Motor neuron (in vitro differentiated cells): ENCODE measurements around the gene GPR158. TPM values are rescaled to one million over a fixed set of nuclear protein-coding genes. Genes with fewer than 3 reads are reported as not detected.

Source experiments
- ATAC-seq, 8 experiments: fragments of 200-7000 bp; cut with Tn5 transposase; replicated peaks in 6 of 8; 2 replicates each; pipeline ENCODE4 v1.8.0; 2021; ENCODE audit warnings: mild to moderate bottlenecking in 8 of 8, moderate library complexity in 8 of 8
- H3K27ac ChIP-seq, 2 donors: fragments of 250-450 bp; sonication (Bioruptor Pico); 2 replicates each; pipeline ENCODE4 v1.9.0; 2021; ENCODE audit warnings: antibody characterized with exemption in 2 of 2, mild to moderate bottlenecking in 2 of 2, moderate library complexity in 1 of 2
- H3K4me1 ChIP-seq, 2 donors: fragments of 250-450 bp; sonication (Bioruptor Pico); replicated peaks in 1 of 2; 2 replicates each; pipeline ENCODE4 v1.6.1; 2021; ENCODE audit warnings: antibody characterized with exemption in 2 of 2, mild to moderate bottlenecking in 2 of 2, moderate library complexity in 1 of 2
- H3K4me3 ChIP-seq, 5 donors: fragments of 250-450 bp; sonication (Bioruptor Pico); 2 replicates each; pipeline ENCODE4 v1.9.0; 2021; ENCODE audit warnings: antibody characterized with exemption in 5 of 5, mild to moderate bottlenecking in 5 of 5, moderate library complexity in 4 of 5
- WGBS, 10 experiments: fragments of 450-650 bp; shearing (Covaris generic); methylation state at CpG; one replicate each; pipeline ENCODE4 v1.0.0; 2022; 5-methylcytosine and 5-hydroxymethylcytosine counted together
- in situ Hi-C, 9 experiments: fragments of 400-800 bp; cut with MboI; loops; one replicate each; pipeline ENCODE4 v1.15.0; 2021; ENCODE audit warnings: low sequenced_read_pairs in 9 of 9, low pct_unique_long_range_greater_than_20kb in 2 of 9; ENCODE audit not compliant: unreplicated experiment in 9 of 9
- total RNA-seq, 8 experiments: library from RNA; unstranded; fragments of 300-600 nt; gene quantifications; 2 replicates each; pipeline versions ENCODE4 v1.2.3 to v1.2.4, GENCODE V29; 2022

Gene GPR158
- total RNA-seq, 8 experiments from 2014 or later, result 0.05 to 3.6 (median 1.3) TPM

DNA sequence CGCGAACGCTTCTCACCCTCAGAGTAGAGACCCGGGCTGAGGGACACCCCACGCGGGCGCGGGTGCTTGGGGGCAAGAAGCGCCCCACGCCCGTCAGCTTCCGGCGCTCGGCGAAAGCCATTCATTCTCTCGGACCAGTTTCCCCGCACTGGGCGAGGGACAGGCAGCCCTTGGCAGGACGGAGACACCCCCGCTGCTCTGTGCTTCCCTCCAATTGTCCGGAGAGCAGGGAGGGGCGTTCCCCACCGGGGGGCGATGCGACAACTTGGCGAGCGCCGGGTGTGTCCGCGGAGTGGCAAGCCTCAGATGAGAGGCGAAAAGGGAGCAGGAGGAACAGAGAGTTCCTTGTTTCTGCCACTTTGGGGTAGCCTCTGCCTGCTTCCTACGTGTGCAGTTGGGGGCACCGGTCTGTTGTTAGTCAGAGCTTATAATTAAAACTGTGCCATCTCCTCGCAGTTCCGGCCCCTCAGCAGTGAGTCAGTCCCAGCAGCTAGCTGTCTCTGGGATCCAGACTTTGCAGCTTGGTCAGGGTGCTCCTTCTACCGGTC, 1.7 kb downstream of the GPR158 start:
- H3K4me3 ChIP-seq, result peak overlapping the region; percentile 52 to 77 (median 65)
- no peak overlapping the region for H3K27ac ChIP-seq
- WGBS, 10 experiments, result 0 to 4% (median 0%) methylated on average over 1 to 7 of the region's 36 CpGs; no CpG with 5 or more reads in 6 of the 10 experiments
- H3K4me1 ChIP-seq, result peaks cover 3% of the 10 kb centered on the region in 2 donors
- ATAC-seq, result peak in 5 of 8 experiments; percentile 14 to 31 (median 20)
- in situ Hi-C loops, result no loop called here

DNA sequence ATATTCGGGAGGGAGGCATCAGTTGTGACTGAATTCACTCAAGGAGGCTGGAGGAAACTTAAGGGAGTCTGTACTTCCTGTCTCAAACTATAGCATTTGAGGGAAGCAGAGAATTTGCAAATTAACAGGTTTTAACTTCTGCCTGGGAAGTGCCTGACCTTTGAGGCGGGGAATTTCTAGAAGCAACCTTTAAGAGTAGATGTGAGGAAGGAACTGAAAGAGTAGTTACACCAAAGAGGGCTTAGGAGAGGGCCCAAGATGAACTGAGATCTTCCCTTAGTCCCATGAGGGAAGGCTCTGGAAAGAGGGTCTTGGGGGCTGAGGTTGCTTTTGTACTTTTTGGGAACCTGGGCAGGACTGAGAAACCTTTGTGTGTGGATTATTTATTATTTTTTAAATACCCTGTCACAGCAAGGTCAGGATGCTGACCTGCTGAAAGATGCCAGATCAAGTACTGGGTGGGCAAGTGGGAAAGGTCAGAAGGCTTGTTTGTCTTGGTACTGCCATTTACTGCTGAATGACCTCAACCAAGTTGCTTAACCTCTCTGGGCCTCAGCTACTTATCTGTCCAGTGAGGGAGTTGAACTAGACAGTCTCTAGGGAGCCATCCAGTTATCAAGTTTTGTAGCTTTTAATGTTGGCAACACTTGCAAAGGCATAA, 2.4 kb downstream of the GPR158 start:
- in situ Hi-C loops, result no loop called here
- no peak for ATAC-seq
- H3K27ac ChIP-seq, result no peak overlapping the region
- H3K4me1 ChIP-seq, result peaks cover 3% of the 10 kb centered on the region in 2 donors
- 0 to 60% (median 41%) methylated on average over 1 to 2 of the region's 2 CpGs; no CpG with 5 or more reads in 4 of the 10 experiments for WGBS, 10 experiments
- peak overlapping the region; percentile 52 to 77 (median 65) for H3K4me3 ChIP-seq

DNA sequence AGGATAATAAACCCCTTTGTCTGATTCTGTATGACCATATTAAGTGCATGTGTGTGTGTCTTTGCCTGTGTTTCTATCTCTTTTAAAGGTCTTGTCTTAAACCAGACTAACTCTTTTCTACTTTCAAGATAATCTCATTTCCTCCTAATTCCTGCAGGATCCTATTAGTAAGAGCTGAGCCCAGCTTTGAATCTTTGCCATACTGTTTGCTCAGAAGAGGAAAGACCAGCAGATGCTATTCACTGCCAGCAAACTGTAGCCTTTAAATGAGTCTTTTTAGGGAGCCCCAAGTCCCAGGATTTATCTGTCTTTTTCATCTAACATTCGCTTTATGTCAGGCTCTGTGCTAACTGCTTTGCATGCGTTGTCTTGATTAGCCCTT, 2.9 kb downstream of the GPR158 start:
- H3K4me3 ChIP-seq, result no peak overlapping the region
- peaks cover 3% of the 10 kb centered on the region in 2 donors for H3K4me1 ChIP-seq
- no peak for ATAC-seq
- in situ Hi-C loops, result no loop called here
- no peak overlapping the region for H3K27ac ChIP-seq
- WGBS, 10 experiments, result 0 to 100% (median 80%) methylated on average over 1 to 2 of the region's 2 CpGs; no CpG with 5 or more reads in 1 of the 10 experiments

DNA sequence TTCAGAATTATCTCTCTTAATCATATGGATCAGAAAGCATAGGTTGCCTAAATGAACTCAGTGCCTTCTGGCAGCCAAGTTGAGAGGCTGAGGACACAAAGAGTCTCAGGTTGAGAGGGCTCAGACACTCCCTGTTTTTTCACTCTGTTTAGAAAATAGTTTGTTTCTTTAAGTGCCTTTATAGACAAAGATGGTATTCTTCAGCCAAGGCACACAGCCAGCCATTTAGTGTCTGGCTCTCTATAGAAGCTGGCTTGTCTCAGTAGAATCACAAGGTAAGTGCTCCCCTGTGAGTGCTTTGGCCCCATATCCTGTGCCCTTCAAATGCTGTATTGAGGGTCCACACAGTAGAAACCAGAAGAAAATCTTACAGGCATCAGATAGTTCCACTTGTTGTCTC, 3.6 kb downstream of the GPR158 start:
- Histone ChIP-seq H3K27ac (no peak overlapping the region), H3K4me3 (no peak overlapping the region), H3K4me1 (peaks cover 3% of the 10 kb centered on the region in 2 donors)
- ATAC-seq, result no peak
- in situ Hi-C loops, result no loop called here

DNA sequence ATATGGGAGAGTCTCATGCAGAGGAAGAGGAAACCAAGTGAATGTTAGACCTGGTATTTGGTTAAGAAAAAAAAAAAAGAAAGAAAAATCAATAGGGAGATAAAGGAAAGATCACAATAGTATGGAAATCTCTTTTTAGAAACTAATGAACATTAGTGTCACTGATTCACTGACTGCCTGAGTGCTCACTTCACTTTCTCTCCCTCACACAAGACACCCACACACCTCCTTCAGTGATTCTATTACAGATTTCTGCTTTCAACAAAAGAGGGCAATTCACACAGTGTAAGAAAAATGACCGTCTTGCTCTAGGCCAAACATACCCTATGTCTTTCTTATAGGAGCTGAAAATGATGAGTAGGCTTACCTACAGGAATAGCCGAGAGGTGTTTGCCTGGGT, 6.0 kb downstream of the GPR158 start:
- no peak overlapping the region for H3K27ac ChIP-seq
- WGBS, 10 experiments, result 0 to 83% (median 24%) methylated on average over 1 to 2 of the region's 2 CpGs; no CpG with 5 or more reads in 3 of the 10 experiments
- no peak overlapping the region for H3K4me3 ChIP-seq
- no peak for ATAC-seq
- peaks cover 3% of the 10 kb centered on the region in 2 donors for H3K4me1 ChIP-seq
- in situ Hi-C loops, result no loop called here

DNA sequence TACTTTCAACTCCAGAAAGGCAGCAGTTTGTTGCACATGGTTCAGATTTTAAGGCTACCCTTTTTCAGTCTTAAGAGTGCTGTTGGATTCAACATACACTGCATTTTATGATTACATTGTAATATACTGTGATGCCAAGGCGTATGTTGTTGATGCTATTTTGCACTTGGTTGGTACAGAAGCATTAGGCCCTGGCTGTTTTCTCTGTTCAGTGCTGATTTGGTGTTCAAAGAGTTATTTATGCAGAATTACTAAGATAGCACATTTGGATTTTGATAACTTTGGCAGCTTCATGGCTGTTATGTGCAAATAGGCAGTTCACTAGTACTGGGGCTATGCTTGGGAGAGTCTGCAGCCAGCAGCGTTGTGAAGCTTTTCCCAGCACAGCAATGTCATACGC, 7.8 kb downstream of the GPR158 start:
- in situ Hi-C loops, result no loop called here
- WGBS, 10 experiments, result 0 to 100% (median 53%) methylated on average over 1 to 3 of the region's 3 CpGs; no CpG with 5 or more reads in 1 of the 10 experiments

DNA sequence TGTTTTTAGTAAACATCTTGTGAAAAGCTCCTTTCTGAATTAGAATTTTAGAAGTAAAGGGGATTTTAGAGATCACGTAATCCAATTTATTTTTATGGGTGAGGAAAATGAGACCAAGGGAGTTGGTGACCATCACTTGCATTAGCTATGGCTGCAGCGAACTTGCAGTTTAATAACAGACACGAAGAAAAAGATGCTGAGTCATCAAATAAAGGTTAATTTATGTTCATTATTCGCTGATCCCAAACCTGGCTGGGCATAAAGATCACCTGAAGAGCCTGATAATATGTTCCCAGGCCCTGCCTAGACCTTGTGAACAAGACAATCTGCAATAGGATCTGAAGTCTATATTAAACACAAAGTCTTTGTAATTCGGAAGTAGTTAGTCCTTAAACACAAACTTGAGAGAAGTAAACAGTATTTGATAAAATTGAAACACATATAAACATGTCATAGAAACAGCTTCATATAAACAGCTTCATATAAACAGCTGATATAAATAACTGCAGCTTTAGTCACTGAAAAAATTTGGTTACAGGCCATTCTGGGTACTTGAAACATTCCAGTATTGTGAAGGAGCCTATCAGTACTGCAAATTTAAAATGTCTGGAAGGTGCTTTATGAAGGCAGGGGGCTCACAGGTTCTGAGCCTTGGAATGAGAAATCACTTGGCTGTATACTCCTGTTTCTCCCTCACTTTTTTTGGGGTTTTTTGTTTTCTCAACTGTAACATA, 16.5 kb downstream of the GPR158 start:
- in situ Hi-C loops, result no loop called here
- 26 to 88% (median 76%) methylated on average over 2 to 5 of the region's 5 CpGs for WGBS, 10 experiments
- no peak overlapping the region for H3K4me3 ChIP-seq
- no peak overlapping the region for H3K27ac ChIP-seq
- no peaks in the 10 kb centered on the region for H3K4me1 ChIP-seq
- ATAC-seq, result no peak

More for the DNA sequence above, 7.8 kb downstream of the GPR158 start:
- no peak overlapping the region for H3K4me3 ChIP-seq
- ATAC-seq, result no peak
- H3K4me1 ChIP-seq, result no peaks in the 10 kb centered on the region
- no peak overlapping the region for H3K27ac ChIP-seq

DNA sequence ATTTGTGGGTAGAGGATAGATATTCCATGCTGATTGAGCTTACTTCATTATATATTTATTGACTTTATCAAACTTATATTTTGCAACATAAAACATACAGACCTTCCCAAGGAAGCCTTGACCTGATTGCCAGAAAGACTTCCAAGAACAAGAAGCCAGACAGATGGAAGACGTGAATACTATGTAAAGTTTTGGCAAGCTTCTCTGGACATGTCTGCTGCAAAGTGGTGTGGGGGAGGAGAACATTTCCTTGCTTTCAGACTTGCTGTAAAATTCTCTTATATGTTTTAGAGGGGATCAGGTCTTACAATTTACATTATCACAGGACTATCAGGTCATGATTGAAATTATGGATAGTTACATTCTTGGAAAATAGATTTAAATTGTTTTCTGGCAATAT, 23.4 kb downstream of the GPR158 start:
- Histone ChIP-seq H3K4me1 (no peaks in the 10 kb centered on the region), H3K27ac (no peak overlapping the region), H3K4me3 (no peak overlapping the region)
- WGBS, 10 experiments, result 0 to 60% (median 7%) methylated on average over 1 of the region's 1 CpG; no CpG with 5 or more reads in 4 of the 10 experiments
- ATAC-seq, result no peak
- in situ Hi-C loops, result no loop called here

DNA sequence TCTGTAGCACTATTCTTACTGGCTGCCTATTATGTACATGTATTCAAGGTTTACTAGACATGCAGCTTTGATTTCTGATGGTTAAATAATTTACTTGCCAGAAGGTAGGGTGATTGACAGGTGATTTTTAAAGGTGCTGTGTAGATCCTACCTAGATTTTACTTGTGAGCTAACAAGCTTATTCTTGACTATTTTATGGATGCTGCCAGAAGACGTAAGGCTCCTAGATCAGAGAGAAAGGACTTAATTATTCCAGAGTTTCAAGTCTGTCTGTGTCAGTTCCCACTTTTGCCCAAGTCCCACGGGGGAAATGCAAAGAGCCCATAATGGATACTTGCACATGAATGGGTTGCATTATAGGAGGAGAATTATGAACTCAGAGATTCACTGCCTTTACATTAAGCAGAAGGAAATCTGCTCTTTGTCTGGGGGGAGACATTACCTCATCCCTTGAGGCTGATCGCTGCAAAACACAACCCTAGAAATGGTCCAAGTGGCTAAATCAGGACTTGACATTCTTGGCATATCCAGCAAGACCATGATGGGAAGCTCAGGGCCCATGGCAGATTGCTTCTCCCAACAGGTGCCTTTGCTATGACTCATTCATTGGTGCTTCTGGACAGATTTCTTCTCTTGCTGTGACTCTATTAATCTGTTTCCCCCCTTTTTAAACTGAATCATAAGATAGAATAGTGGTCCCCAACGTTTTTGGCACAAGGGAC, 32.1 kb downstream of the GPR158 start:
- Histone ChIP-seq H3K4me1 (no peaks in the 10 kb centered on the region), H3K27ac (no peak overlapping the region), H3K4me3 (no peak overlapping the region)
- in situ Hi-C loops, result no loop called here
- WGBS, 10 experiments, result 0 to 79% (median 46%) methylated on average over 1 to 4 of the region's 4 CpGs
- no peak for ATAC-seq

DNA sequence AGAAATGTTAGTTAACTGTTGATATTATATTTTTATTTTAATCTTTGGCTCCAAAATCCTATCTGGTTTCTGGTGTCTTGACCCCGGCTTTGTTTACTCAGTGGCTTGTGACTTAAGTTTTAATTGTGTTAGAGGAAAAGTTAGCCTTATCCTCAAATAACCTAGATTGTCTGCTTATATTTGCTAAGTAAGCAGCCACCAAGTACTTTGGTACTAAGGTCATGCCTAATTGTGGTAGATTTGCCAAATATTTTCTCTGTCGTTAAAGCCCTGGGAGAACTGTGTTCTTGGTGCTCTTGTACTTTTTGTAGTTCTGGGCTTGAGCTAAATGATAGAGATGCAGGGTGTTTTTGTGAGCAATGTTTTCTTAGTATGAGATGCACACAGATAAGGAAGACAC, 34.8 kb downstream of the GPR158 start:
- WGBS, 10 experiments, result 23 to 94% (median 75%) methylated on average over 1 to 2 of the region's 2 CpGs; no CpG with 5 or more reads in 3 of the 10 experiments
- no peak for ATAC-seq

DNA sequence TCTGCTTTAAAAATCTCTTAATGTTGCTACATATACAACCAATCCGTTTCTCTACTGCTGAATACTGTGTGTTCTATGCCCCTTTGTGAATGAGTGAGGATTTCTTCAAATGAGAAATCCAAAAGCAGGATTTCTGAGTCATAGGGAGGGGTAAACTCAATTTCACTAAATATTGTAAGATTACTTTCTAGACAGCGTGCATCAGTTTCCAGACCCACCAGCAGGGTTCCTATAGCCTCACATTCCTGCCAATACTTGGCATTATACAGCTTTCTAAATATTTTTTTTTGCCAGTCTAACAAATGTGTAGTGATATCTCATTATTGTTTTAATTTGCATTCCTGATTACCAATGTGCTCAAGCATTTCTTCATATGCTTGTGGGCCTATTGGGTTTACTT, 35.5 kb downstream of the GPR158 start:
- Histone ChIP-seq H3K4me3 (no peak overlapping the region), H3K4me1 (no peaks in the 10 kb centered on the region), H3K27ac (no peak overlapping the region)
- in situ Hi-C loops, result no loop called here
- 0 to 100% (median 78%) methylated on average over 1 to 2 of the region's 2 CpGs; no CpG with 5 or more reads in 1 of the 10 experiments for WGBS, 10 experiments
- ATAC-seq, result peak in 2 of 8 experiments; percentile 26 to 57

More for the DNA sequence above, 34.8 kb downstream of the GPR158 start:
- in situ Hi-C loops, result no loop called here
- Histone ChIP-seq H3K27ac (no peak overlapping the region), H3K4me1 (no peaks in the 10 kb centered on the region), H3K4me3 (no peak overlapping the region)

DNA sequence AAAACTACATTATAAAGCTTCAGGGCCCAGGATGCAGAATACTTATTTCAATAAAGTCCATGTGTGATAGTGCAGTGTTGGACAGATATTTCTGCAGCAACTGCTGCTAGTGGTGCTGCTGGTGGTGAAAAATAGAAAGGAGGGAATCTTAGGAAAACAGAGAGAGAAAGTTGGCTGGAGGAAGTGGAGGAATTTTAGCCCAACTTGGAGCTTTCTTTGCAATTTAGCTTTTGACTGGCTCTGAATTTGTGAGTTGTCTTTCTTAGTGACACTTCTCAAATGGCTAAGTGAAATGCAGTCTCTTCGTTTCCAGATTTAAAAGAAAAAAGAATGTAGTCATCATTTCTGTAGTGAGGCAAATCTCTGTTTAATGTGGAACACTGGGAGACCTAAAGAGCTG, 45.4 kb downstream of the GPR158 start:
- 0 to 100% (median 20%) methylated on average over 1 of the region's 1 CpG; no CpG with 5 or more reads in 3 of the 10 experiments for WGBS, 10 experiments
- in situ Hi-C loops, result no loop called here
- Histone ChIP-seq H3K4me3 (no peak overlapping the region), H3K4me1 (no peaks in the 10 kb centered on the region), H3K27ac (no peak overlapping the region)
- ATAC-seq, result no peak
